ENCODE data around the gene CCDC74A.
"Not testable (repeated sequence)": the region's sequence is repeated elsewhere in the genome, so short reads cannot be mapped to it uniquely, and the experiment has no call there.

Gene CCDC74A

GRCh38 chr2:131529864-131530445 is 2.3 kb downstream of the CCDC74A start:
- DNase-seq (ENCODE audit: low read depth): not testable (repeated sequence)

- not testable (repeated sequence) for DNase-seq (ENCODE audit: low read depth)
These were observed 3.1 kb downstream of the CCDC74A start for GRCh38 chr2:131530626-131531344.

- not testable (repeated sequence) for DNase-seq (ENCODE audit: low read depth)
These were observed 4.0 kb downstream of the CCDC74A start for GRCh38 chr2:131531547-131532185.

- not testable (repeated sequence) for DNase-seq (ENCODE audit: low read depth)
These were observed 5.3 kb downstream of the CCDC74A start for GRCh38 chr2:131532723-131533608.

GRCh38 chr2:131533609-131534316 is 6.1 kb downstream of the CCDC74A start:
- DNase-seq (ENCODE audit: low read depth): not testable (repeated sequence)

GRCh38 chr2:131534317-131534672 is 6.6 kb downstream of the CCDC74A start:
- not testable (repeated sequence) for DNase-seq (ENCODE audit: low read depth)

- not testable (repeated sequence) for DNase-seq (ENCODE audit: low read depth)
These were observed 7.3 kb downstream of the CCDC74A start for GRCh38 chr2:131534965-131535364.

- DNase-seq (ENCODE audit: low read depth): no peak
These were observed 7.8 kb downstream of the CCDC74A start for GRCh38 chr2:131535526-131535925.

- DNase-seq (ENCODE audit: low read depth): not testable (repeated sequence)
These were observed 8.5 kb downstream of the CCDC74A start for GRCh38 chr2:131535951-131536826.

GRCh38 chr2:131536841-131537240 is 9.2 kb downstream of the CCDC74A start:
- DNase-seq (ENCODE audit: low read depth): not testable (repeated sequence)

- DNase-seq (ENCODE audit: low read depth): not testable (repeated sequence)
These were observed 11.2 kb downstream of the CCDC74A start for GRCh38 chr2:131538856-131539255.

GRCh38 chr2:131542438-131543384 is 15.0 kb downstream of the CCDC74A start:
- no peak for DNase-seq (ENCODE audit: low read depth)

GRCh38 chr2:131543385-131543891 is 15.8 kb downstream of the CCDC74A start:
- DNase-seq (ENCODE audit: low read depth): no peak

- not testable (repeated sequence) for DNase-seq (ENCODE audit: low read depth)
These were observed 16.5 kb downstream of the CCDC74A start for GRCh38 chr2:131544006-131544812.

GRCh38 chr2:131544813-131545165 is 17.1 kb downstream of the CCDC74A start:
- DNase-seq (ENCODE audit: low read depth): not testable (repeated sequence)

GRCh38 chr2:131552871-131553270 is 25.2 kb downstream of the CCDC74A start:
- DNase-seq (ENCODE audit: low read depth): no peak

GRCh38 chr2:131556998-131557397 is 29.3 kb downstream of the CCDC74A start:
- no peak for DNase-seq (ENCODE audit: low read depth)

GRCh38 chr2:131557558-131558321 is 30.1 kb downstream of the CCDC74A start:
- no peak for DNase-seq (ENCODE audit: low read depth)

Measured in stimulated activated CD4-positive, alpha-beta T cell treated with anti-CD3 and anti-CD28 coated beads, Interleukin-2, amount 100 ng/mL, for 4 hours (primary cell).